Activated T-cell treated with anti-CD3 and anti-CD28 coated beads for 24 hours (primary cell): ENCODE data around the gene EDC4.
"Not testable (repeated sequence)": the region's sequence is repeated elsewhere in the genome, so short reads cannot be mapped to it uniquely, and the experiment has no call there.

Source experiments
- DNase-seq: peaks from one replicate; pipeline ENCODE4 v3.0.0-alpha.2; 2020; ENCODE audit warnings: low read depth

EDC4 gene, protein sequence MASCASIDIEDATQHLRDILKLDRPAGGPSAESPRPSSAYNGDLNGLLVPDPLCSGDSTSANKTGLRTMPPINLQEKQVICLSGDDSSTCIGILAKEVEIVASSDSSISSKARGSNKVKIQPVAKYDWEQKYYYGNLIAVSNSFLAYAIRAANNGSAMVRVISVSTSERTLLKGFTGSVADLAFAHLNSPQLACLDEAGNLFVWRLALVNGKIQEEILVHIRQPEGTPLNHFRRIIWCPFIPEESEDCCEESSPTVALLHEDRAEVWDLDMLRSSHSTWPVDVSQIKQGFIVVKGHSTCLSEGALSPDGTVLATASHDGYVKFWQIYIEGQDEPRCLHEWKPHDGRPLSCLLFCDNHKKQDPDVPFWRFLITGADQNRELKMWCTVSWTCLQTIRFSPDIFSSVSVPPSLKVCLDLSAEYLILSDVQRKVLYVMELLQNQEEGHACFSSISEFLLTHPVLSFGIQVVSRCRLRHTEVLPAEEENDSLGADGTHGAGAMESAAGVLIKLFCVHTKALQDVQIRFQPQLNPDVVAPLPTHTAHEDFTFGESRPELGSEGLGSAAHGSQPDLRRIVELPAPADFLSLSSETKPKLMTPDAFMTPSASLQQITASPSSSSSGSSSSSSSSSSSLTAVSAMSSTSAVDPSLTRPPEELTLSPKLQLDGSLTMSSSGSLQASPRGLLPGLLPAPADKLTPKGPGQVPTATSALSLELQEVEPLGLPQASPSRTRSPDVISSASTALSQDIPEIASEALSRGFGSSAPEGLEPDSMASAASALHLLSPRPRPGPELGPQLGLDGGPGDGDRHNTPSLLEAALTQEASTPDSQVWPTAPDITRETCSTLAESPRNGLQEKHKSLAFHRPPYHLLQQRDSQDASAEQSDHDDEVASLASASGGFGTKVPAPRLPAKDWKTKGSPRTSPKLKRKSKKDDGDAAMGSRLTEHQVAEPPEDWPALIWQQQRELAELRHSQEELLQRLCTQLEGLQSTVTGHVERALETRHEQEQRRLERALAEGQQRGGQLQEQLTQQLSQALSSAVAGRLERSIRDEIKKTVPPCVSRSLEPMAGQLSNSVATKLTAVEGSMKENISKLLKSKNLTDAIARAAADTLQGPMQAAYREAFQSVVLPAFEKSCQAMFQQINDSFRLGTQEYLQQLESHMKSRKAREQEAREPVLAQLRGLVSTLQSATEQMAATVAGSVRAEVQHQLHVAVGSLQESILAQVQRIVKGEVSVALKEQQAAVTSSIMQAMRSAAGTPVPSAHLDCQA (N-terminal part only)

DNA sequence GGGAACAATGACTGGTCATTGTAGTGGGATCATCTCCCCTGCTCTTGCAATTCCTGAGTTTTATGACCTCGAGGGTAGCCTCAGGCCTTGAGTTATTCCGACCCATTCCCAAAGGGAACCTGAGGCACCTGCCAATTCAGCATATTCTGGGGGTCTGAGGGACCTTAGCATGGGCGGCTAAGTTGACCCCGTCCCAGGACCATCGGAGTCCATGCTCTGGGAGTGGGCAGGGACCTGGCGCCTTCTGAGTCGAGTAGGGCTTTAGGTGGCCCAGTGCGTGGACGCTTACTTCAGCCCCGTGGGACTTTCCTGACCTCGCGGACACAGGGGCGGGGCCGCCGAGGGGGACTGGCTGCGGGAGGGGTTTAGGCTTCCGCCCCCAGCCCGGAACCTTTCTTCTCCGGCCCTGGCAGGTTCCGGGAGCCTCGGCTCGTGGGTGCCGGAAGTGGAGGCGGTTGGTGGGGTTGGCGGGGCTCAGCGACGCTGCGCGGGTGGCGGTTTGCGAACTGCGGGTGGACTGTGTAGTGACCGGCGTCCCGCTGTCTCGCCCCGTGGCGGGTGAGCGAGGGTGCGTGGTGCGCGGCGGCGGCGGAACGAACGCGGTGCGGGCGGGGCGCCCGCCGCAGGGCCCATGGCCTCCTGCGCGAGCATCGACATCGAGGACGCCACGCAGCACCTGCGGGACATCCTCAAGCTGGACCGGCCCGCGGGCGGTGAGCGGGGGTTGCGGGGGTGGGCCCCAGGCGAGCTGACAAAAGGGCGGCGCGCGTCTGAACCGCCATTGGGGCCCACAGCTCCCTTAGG, at the start of gene EDC4:
Gene EDC4, plus strand, starts transcription at position 422 of the 804 bp plus-strand sequence. Its CDS starts 210 bp downstream, at position 632.
- DNase-seq: peak; percentile 87

DNA sequence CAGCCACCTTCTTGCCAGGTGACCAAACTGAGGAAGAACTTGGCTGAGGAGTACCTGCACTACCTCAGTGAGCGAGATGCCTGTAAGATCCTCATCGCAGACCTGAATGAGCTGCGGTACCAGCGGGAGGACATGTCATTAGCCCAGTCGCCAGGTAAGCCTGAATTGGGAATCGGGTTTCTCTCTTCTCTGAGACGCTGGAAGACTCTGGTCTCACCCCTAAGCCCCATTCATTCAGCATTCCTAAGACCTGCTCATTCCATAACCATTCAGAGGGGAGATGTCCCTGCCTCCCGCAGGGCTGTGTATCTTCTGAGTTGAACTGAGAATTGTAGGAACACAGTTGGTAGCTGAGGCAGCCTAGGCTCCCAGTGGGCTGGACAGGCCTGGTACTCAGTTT, 47.7 kb upstream of the EDC4 start:
- no peak for DNase-seq

- no peak for DNase-seq
Observed at GRCh38 chr16:67825906-67826305, 46.9 kb upstream of the EDC4 start.

DNA sequence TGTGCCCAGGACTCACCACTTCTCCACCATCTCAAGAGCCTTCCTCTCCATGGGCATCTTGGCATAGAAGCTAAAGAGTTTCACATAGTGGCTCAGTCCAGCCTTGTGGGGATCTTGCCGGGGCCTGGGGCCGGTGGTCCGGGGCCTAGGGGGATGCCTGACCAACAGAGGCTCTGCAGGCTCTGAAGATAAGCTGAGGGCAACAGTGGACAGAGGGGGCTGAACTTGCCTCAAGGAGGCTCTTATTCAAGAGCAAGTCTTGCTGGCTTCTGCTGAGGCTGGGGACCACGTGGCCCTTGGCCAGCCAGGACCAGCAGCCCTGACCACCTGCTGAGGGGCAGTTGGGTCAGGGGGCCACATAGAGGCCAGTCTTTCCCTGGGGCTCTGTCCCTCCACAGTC, 44.2 kb upstream of the EDC4 start:
- DNase-seq: no peak

DNA sequence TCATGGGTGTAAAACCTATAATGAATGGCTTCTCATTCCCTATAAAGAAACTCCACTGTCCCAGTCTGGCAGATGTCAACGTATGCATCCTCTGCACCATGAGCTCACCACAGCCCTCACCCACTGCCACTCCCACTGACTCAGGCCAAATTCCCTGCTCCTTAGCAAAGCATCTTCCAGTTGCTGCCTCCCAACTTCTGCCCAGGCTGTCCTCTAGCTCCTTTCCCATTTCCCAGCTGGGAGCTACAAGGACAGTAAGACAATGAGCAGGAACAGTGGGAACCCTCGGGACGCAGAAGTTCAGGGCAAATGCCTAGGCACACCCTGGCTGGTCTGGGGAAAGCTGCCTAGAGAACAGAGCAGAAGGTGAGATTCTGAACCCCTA, 39.8 kb upstream of the EDC4 start:
- DNase-seq: no peak

GRCh38 chr16:67833415-67834241, 39.2 kb upstream of the EDC4 start:
- DNase-seq: peak; percentile 89

GRCh38 chr16:67834242-67834614, 38.6 kb upstream of the EDC4 start:
- DNase-seq: no peak

- not testable (repeated sequence) for DNase-seq
Observed at GRCh38 chr16:67837190-67837589, 35.7 kb upstream of the EDC4 start.

- DNase-seq: no peak
Observed at GRCh38 chr16:67837811-67838210, 35.0 kb upstream of the EDC4 start.

DNA sequence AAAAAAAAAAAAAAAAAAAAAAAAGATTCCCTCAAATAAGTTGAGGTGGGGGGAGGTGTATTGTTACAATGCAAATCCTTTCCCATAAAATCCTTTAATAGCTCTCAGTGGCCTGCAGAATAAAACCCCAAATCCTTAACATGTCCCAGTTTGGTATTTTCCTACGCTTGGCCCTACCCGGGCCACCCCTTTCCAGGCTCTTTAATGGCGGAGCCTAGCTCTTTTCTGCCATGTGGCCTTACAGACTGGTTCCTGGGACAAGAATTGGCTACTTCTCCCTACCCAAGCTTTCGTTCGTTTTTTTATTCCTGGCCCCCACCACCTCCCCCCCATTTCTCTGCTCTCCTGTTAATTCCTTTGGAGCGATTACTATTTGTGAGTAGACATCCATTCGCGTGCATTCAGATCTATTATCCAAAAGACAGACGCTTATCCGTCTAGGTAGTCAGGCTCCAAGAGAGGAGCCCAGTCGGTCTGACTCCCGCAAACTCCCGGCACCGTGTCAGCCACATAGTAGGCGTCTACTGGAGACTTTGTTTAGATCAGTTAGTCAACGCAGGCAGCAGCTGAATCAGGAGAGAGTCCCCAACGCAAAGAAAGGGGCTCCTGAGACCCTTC, 31.5 kb upstream of the EDC4 start:
- DNase-seq: no peak

DNA sequence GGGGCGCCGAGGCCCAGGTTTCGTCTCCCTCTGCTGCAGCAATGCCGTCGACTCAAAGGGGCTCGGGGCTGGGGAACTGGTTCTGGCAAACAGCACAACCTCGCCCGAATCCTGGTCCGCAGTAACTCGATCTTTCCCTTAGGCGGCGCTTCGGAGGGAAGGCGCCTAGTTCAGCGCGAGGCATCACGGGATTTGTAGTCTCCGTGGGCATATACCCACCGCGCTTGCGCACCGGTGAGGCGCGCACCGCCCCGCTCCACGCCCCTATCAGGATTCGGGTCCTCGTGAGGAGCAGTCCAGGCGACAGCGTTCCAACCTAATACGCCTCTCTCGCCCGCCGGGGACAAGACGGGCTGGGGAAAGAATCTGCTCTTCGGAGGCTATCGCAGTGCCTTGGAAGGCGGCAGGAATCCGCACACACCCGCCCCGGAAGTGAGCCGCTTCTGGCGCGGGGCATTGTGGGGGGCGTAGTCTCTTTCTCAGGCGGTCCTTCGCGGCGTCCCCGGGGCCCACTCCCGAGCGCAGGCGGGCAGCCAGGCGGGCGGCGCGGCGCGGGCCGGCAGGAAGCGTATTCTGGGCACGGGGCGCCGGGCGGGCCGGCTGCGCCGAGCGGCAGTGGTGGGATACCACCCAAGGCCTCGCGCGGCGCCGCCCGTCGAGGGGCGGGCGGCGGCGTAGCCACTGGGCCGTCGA, 30.9 kb upstream of the EDC4 start, which contains the start of gene THAP11:
Gene THAP11, plus strand, starts transcription at position 505 of the 693 bp plus-strand sequence. CDS start 235 bp downstream, outside the sequence.
- DNase-seq: peak; percentile 94

GRCh38 chr16:67842509-67843342, 30.1 kb upstream of the EDC4 start:
- peak; percentile 48 for DNase-seq

DNA sequence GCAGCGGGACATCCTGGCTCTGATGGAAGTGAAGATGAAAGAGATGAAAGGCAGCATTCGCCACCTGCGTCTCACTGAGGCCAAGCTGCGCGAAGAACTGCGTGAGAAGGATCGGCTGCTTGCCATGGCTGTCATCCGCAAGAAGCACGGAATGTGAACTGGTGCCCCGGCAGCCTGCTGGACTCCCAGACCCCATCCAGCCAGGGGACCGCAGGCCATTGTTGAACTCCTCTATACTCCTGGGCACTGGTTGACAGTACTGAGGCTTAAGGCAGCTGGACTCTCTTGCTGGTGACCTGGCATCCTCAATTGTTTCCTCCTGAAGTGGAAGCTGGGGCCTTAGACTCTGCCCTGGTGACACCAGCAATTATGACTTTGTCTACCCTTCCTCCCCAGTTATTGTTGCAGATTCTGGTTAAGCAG, 29.5 kb upstream of the EDC4 start:
- DNase-seq: no peak

DNA sequence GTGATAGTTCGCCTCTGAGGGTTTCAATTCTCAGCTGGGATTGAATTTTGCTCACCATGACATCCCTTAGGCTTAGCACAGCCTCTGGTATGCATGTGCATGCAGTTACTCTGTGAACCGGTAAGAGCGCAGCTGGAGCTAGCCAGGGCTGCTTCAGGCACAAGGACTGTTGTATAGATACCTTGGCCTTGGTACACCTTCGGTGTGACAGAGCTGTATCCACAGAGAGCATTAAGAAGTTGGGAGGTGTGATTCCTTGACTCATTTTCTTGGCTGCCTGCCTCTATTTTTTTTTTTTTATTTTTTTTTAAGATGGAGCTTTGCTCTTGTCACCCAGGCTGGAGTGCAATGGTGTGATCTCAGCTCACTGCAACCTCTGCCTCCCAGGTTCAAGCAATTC, 28.4 kb upstream of the EDC4 start:
- no peak for DNase-seq

DNA sequence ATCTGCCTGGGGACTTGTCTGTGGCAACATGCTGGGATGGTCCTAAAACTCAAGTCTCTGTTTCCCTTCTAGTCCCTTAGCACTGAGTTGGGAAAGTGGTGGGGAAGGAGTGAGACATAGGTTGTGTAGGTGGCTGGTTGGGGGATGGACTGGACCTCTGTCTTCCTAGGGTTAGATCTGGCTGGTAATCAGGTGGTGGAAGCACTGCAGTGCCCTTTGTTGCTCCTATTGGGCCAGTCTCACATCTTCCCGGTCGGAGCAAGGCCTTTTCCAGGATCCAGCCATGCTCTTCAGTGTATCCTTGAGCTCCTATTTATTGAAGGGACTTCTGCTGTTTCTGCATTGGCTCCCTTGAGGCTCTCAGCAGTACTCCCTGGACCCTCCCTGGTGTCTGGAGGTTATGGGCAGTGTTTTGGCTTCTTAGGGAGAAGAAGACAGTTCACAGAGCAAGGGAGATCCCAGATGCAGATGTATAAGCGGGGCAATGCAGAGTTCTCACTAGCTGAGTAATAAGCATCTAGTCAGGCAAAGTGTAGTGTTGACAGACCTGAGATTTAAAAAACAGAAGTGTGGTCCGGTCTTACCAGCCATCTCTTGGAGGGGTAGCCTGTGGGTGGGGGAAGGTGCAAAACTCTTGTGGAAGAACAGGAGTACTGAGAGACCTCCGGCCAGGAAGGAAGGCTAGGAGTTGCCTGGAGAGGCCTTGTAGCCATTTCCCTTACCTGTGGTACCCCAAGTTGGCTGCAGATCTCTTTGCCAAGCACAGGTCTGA, 27.4 kb upstream of the EDC4 start:
- no peak for DNase-seq

GRCh38 chr16:67846063-67846319, 26.9 kb upstream of the EDC4 start:
- DNase-seq: no peak

DNA sequence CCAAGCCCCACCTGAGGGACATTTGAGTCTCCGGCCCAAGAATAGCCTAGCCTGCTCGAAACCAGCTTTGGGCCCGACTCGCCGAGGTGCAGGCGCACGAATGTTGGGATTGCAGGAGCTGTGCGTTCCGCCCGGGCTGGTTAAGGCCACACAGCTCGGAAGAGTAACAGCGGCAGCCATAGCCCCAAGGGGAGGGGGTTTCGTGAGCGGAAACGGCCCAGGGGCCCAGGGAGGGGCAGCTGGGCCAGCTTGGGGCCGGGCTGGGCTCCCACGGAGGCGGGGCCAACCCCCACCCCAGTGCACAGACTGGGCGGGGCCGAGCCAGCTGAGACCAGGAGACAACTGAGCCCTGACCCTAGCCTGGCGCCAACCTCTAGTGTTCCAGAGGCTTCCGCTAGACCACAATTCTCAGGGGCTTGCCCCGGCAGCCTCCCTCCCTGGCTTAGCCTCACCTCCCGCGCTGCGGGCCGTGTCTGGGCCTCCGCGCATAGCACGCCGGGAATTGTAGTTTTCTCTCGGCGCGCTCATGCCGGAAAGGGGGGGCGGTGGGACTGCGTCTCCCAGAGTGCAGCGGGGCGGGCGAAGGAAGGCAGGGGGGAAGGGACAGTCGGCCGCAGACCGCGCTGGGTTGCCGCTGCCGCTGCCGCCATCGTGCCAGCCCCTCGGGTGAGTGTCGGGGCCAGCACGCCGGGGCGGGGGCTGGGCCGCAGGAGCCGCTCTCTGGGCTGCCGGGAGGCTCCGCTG, 26.4 kb upstream of the EDC4 start, which contains the start of gene NUTF2:
Gene NUTF2, plus strand, starts transcription at position 614 of the 744 bp plus-strand sequence. CDS start 18,198 bp downstream, outside the sequence.
- peak; percentile 94 for DNase-seq
